Measurements from ENCODE around the gene MAP2K1. TPM values are rescaled to one million over a fixed set of nuclear protein-coding genes. Genes with fewer than 3 reads are reported as not detected.

The MAP2K1 gene
- total RNA-seq, 1 donor from 2014 or later = 99.4 TPM

DNA sequence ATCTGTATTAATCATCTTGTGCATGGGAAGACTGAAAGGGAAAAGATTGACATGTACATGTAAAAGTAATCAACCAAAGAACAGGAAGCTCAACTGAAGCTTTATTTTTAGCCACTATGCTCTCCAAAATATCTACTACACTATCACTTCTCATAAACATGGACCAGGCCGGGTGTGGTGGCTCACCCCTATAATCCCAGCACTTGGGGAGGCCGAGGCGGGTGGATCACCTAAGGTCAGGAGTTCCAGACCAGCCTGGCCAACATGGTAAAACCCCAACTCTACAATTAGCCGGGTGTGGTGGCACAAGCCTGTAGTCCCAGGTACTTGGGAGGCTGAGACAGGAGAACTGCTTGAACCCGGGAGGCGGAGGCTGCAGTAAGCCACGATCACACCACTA, 113.6 kb downstream of the MAP2K1 start:
- intact Hi-C loops (cut with micrococcal nuclease) = loop anchor here (10.0 kb wide), 1 partner anchor 616 kb away; no protein-coding TSS in a partner anchor

DNA sequence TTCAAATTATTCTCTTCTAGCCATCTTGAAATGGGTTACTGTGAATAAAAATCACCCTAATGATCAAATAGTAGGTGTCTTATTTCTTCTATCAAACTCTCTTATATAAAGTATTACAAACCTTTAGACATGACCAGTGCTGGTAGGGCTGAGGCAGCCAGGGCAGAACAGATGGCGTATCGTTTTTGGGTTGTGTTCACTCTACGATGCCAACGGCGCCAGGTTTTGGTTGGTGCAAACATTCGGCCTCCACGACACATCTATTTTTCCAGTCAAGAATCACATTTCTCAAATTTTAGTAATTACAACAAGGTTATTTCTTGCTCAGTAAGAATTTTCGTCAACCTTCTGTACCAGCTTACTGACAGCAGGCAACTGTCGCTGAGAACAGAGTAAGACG, 115.8 kb downstream of the MAP2K1 start:
- intact Hi-C loops (cut with micrococcal nuclease) = loop anchor here (10.0 kb wide), 1 partner anchor 618 kb away; no protein-coding TSS in a partner anchor

DNA sequence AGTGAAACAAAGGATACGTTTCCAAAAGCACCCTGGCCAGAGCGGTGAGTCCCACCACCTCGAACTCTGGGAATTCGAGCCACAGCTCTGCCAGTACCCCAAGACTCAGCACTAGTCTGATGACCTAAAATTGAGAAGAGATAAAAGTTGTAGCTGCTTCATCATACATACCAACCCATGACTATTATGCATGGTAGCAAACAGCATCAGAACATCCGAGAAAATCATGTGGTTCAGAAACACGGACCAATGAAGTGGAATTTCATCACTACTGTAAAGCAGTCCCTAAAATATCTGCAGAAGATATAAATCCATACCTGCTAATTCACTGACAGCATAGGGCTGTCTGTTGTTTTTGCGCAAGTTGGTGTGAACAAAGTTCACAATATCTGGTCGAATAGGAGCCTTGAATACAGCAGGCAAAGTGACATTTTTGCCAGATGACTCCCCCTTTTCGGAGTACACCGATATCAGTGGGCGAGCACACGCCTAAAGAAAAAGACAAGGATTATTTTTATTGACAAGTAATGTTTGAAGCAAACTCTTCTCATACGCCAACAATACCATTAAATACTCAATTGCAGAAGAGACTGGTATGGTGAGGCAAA, 116.4 kb downstream of the MAP2K1 start:
- intact Hi-C loops (cut with micrococcal nuclease) = loop anchor here (10.0 kb wide), 1 partner anchor 618 kb away; no protein-coding TSS in a partner anchor

- intact Hi-C loops (cut with micrococcal nuclease) = loop anchor here (1.0 to 10.0 kb wide), 4 partner anchors 63 to 987 kb away; partner anchors contain the start of genes DIS3L and DPP8
Observed at GRCh38 chr15:66503780-66504562, 117.3 kb downstream of the MAP2K1 start.

GRCh38 chr15:66504563-66505429, 118.1 kb downstream of the MAP2K1 start, which contains the start of the genes RPL4 and ZWILCH:
Gene RPL4 (minus strand): TSS chr15:66504855. CDS start chr15:66504790, 65 bp downstream.
Gene ZWILCH (plus strand): TSS chr15:66505326. CDS start chr15:66505339, 13 bp downstream.
- intact Hi-C loops (cut with micrococcal nuclease) = loop anchor here (1.0 to 10.0 kb wide), 11 partner anchors 7 to 1773 kb away; partner anchors contain the start of genes AAGAB, DIS3L, DPP8 and FEM1B

DNA sequence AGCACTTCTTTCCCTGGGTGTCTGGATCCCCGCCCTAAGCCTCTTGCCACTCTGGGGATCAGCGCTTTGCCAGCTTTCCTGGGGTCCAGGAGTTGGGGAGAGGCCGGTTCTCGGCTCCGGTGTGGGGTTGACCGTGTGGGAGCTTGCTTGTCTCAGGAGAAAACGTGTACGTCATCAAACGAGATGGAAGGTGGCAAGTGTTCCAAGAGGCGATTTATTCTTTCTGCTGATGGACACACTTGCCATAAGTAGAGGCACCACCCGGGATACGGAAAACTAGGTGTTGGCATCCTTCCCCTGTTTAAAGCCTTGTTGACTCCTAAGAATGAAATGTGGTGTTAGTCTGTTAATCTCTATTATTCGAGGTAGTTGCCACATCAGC, 118.7 kb downstream of the MAP2K1 start:
- intact Hi-C loops (cut with micrococcal nuclease) = loop anchor here (1.0 to 10.0 kb wide), 10 partner anchors 8 to 1772 kb away; partner anchors contain the start of genes AAGAB, DPP8, FEM1B and IQCH

GRCh38 chr15:66505818-66506217, 119.1 kb downstream of the MAP2K1 start:
- intact Hi-C loops (cut with micrococcal nuclease) = loop anchor here (1.0 to 10.0 kb wide), 10 partner anchors 9 to 1771 kb away; partner anchors contain the start of genes AAGAB, DPP8, FEM1B and IQCH

DNA sequence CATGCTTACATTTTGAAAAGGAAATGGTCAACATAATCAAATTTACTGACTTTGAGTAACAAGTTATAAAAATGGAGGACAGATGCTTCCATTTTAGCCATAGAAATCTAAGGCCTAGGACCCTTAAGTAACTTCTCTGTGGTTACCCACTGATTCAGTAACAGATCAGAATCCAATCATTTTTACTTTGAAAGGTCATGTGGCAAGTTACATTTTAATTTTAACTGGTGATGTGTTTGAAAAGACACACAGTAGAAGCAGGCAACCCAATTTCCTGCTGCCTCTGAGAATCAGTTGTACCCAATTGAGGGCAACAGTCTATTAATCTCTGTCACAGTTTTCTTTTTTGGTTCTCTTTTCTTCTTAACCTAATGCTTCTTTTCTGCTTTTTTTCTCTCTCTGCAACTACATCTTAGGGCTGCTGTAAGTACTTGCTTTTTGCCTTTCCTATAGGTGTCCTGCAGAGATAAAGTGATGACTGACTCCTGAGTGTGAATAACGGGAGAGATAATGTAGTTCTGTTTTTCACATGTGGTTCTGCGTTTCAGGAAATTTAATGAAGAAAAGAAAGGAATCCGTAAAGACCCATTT, 121.7 kb downstream of the MAP2K1 start:
- intact Hi-C loops (cut with micrococcal nuclease) = loop anchor here (5.0 to 10.0 kb wide), 3 partner anchors 624 to 1769 kb away; partner anchors contain the start of genes FEM1B and RNU5B-1

- intact Hi-C loops (cut with micrococcal nuclease) = no loop called here
Observed at GRCh38 chr15:66514586-66514985, 127.9 kb downstream of the MAP2K1 start.

- intact Hi-C loops (cut with micrococcal nuclease) = no loop called here
Observed at GRCh38 chr15:66515901-66516322, 129.2 kb downstream of the MAP2K1 start.

GRCh38 chr15:66523926-66524325, 137.2 kb downstream of the MAP2K1 start:
- intact Hi-C loops (cut with micrococcal nuclease) = no loop called here

DNA sequence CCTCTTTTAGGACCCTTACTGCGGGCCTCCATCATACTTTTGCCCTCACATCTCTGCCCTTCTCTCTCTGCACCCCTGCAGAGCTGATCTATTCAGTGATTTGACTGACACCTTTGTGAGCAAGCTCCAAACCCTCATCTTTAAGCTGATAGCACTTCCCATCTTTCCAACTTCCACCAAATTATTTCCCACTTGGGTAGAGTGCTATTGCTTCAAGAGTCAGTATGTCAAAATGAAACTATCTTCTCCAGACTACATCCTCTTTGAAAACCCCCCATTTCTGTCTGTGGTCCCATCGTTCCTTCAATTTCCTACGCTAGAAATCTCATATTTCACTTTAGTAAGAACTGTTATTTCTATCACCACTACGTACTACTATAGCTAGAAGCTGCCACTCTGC, 138.1 kb downstream of the MAP2K1 start:
- intact Hi-C loops (cut with micrococcal nuclease) = no loop called here

- intact Hi-C loops (cut with micrococcal nuclease) = no loop called here
Observed at GRCh38 chr15:66535056-66535455, 148.3 kb downstream of the MAP2K1 start.

Other genes starting within 250 kb of the MAP2K1 start
- gene MEGF11, start 133.2 kb upstream of the MAP2K1 start, total RNA-seq = 0.78 TPM in 1 of 2 replicates, not detected in the other
- gene DIS3L, start 93.3 kb upstream of the MAP2K1 start, total RNA-seq = 36.6 and 39.0 TPM in 2 replicates
- 25.1 and 28.8 TPM in 2 replicates for gene TIPIN, start 30.2 kb upstream of the MAP2K1 start, total RNA-seq
- 22.2 and 28.1 TPM in 2 replicates for gene SNAPC5, start 110.8 kb downstream of the MAP2K1 start, total RNA-seq
- gene RPL4, start 117.9 kb downstream of the MAP2K1 start, total RNA-seq = 1,987 and 1,989 TPM in 2 replicates
- gene ZWILCH, start 118.4 kb downstream of the MAP2K1 start, total RNA-seq = 25.9 and 29.0 TPM in 2 replicates
- not detected in 2 replicates for gene LCTL, start 179.1 kb downstream of the MAP2K1 start, total RNA-seq

Data from T-helper 1 cell treated with Interleukin-12 subunit alpha and Interleukin-12 subunit beta and Interleukin-4 antibody, amounts not matched to agents 30 ng/mL and 1 ng/mL, for 36 hours (primary cell).